ENCODE measurements around the gene RAD23B.

Gene RAD23B

GRCh38 chr9:107268560-107268959 is 14.5 kb upstream of the RAD23B start:
- no peak for DNase-seq (ENCODE audit: low read depth, low spot score)

GRCh38 chr9:107269254-107269653 is 13.8 kb upstream of the RAD23B start:
- no peak for DNase-seq (ENCODE audit: low read depth, low spot score)

GRCh38 chr9:107269681-107270080 is 13.4 kb upstream of the RAD23B start:
- no peak for DNase-seq (ENCODE audit: low read depth, low spot score)

- DNase-seq (ENCODE audit: low read depth, low spot score) = no peak
Measured at GRCh38 chr9:107270082-107270481, 13.0 kb upstream of the RAD23B start.

DNA sequence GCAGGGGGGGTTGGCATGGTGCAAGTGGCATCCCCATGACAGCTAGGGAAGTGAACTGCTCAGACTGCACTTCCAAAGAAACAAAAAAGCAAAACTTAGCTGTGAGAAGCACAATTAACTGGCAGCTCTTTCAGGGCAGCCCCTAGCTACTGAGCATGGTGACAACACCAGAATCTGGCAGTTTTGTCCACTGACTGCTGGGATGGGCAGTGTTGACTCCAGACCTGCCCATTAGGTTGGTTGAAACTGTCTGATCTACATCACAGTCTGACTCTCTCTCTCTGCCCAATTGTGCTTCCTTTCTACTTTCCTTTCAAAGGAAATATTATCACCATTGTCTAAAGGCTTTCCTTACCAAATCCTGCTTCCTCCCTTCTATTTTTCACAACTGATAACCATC is 12.5 kb upstream of the RAD23B start:
- DNase-seq (ENCODE audit: low read depth, low spot score) = no peak

- no peak for DNase-seq (ENCODE audit: low read depth, low spot score)
Measured at GRCh38 chr9:107273634-107274033, 9.4 kb upstream of the RAD23B start.

DNA sequence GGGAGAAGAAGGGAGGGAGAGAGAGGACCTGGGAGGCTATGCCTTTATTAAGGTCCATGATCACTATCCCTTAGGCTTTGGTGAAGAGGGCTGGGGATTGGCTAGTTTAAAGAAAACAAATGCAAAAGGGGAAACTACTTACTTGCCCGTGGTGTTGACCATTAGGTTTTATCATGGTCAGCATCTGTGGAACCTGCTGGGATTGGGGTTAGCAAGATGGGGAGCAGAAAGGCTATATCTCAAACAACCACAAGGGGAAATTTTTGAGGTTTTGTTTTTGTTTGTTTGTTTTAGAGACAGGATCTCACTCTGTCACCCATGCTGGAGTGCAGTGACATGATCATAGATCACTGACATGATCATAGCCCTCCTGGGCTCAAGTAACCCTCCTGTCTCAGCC is 9.0 kb upstream of the RAD23B start:
- DNase-seq (ENCODE audit: low read depth, low spot score) = no peak

GRCh38 chr9:107274953-107275422 is 8.1 kb upstream of the RAD23B start:
- no peak for DNase-seq (ENCODE audit: low read depth, low spot score)

GRCh38 chr9:107275530-107275929 is 7.5 kb upstream of the RAD23B start:
- DNase-seq (ENCODE audit: low read depth, low spot score) = no peak

GRCh38 chr9:107276966-107277710 is 5.9 kb upstream of the RAD23B start:
- DNase-seq (ENCODE audit: low read depth, low spot score) = no peak

- no peak for DNase-seq (ENCODE audit: low read depth, low spot score)
Measured at GRCh38 chr9:107277801-107278200, 5.3 kb upstream of the RAD23B start.

GRCh38 chr9:107279086-107279485 is 4.0 kb upstream of the RAD23B start:
- DNase-seq (ENCODE audit: low read depth, low spot score) = no peak

GRCh38 chr9:107280543-107280942 is 2.5 kb upstream of the RAD23B start:
- DNase-seq (ENCODE audit: low read depth, low spot score) = no peak

DNA sequence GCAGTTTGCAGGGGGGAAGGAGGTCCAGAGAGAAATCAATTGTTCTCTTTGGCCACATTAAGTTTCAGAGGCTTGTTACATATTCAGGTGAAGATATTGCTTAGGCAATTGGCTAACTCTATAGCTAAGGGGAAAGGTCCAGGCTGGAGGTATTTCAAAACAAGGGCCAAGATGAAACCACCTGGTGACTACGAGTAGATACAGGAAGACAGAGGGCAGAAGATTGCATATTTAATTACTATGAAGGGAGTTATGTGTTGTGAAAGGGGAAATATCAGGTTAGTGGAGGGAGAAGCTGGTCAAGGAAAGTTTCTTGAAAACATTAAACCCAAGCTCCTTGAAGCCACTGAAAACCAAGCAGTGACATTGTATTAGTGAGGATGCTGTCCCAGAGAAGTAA is 1.9 kb upstream of the RAD23B start:
- no peak for DNase-seq (ENCODE audit: low read depth, low spot score)

DNA sequence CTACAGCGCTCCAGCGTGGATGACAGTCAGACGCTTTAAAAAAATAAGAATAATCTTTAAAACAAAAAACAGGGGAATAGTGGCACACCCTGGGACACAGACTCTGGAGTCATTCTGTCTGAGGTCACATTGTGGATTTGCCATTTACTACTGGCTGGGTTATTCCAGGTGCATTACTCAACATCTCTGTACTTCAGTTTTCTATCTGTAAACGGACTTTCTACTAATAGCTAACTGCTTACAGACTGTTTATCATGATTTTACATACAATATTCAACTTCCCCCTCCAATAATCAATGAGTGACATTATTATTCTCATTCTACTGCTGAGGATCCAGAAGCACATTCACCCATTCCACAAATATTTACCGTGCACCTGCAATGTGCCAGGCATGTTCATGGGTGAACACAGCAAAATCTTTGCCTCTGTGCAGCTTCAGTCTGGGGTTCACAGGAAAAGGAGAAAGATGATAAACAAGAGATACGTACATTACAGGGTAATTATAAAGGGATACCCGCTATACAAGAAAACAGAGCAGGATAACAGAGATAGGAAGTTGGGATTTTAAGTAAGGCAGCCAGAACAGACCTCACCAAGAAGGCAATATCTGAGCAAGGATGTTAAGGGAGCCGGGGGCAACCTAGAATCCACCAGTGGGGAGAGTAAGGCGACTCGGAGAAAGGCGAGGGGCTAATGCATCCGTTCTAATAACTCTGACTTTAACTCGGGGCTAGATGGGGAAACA is 984 bp upstream of the RAD23B start:
- DNase-seq (ENCODE audit: low read depth, low spot score) = no peak

- peak; percentile 37 for DNase-seq (ENCODE audit: low read depth, low spot score)
Measured at GRCh38 chr9:107283623-107284616, 841 bp downstream of the RAD23B start.

GRCh38 chr9:107284636-107285035 is 1.6 kb downstream of the RAD23B start:
- no peak for DNase-seq (ENCODE audit: low read depth, low spot score)

DNA sequence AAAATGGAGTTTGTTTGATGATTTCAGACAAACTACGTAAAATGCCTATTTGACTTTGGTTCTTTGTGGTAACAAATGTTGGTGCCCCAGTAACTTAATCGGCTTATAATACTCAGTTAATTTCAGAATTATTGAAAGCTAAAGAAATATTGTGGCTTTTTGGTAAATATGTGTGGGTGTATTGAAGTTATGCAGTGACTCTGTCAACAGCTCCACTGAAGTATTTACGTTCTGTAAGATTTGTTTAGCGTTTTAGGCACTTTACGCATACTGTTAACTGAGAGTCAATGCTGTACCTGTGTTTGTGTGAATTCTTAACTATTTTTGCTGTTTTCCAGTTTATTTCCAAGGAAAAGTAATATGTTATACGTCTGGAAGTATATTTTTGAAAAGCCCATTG is 2.2 kb downstream of the RAD23B start:
- no peak for DNase-seq (ENCODE audit: low read depth, low spot score)

- no peak for DNase-seq (ENCODE audit: low read depth, low spot score)
Measured at GRCh38 chr9:107286057-107286456, 3.0 kb downstream of the RAD23B start.

DNA sequence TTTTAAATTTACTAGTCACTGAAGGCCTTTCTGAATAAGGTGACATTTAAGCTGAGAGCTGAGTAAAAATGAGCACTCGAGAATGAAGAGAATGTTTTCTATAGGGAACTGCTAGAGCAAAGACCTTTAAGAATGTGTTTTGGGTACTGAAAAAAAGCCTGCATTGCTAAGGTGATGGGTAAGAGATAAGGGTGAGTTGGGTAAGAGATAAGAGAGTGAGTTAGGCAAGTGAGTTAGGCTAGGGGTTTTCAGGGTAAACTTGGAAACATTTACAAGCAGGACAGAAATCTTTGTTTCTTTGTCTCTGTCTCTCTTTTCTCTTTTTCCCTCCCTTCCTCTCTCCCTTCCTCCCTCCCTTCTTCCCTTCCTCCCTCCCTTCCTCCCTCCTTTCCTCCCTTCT is 5.6 kb downstream of the RAD23B start:
- no peak for DNase-seq (ENCODE audit: low read depth, low spot score)

- no peak for DNase-seq (ENCODE audit: low read depth, low spot score)
Measured at GRCh38 chr9:107290619-107291018, 7.5 kb downstream of the RAD23B start.

Measured in activated naive CD8-positive, alpha-beta T cell treated with anti-CD3 and anti-CD28 coated beads, Interleukin-2, amount 50 U/mL, for 16 hours (primary cell).